ENCODE measurements around the gene CCDC124.

- no peak for TF ChIP-seq CTCF (IDR thresholded peaks at IDR 0.05; ENCODE audit: low read depth, low read length, poor library complexity, severe bottlenecking)
- no peak for TF ChIP-seq EZH2phosphoT487 (IDR thresholded peaks at IDR 0.05; ENCODE audit: borderline replicate concordance, low read length)
Observed at GRCh38 chr19:17977021-17977420, 44.2 kb downstream of the CCDC124 start.
